ENCODE results near the gene TAX1BP1.
"Not testable (repeated sequence)": the region's sequence is repeated elsewhere in the genome, so short reads cannot be mapped to it uniquely, and the experiment has no call there.

The TAX1BP1 gene

DNA sequence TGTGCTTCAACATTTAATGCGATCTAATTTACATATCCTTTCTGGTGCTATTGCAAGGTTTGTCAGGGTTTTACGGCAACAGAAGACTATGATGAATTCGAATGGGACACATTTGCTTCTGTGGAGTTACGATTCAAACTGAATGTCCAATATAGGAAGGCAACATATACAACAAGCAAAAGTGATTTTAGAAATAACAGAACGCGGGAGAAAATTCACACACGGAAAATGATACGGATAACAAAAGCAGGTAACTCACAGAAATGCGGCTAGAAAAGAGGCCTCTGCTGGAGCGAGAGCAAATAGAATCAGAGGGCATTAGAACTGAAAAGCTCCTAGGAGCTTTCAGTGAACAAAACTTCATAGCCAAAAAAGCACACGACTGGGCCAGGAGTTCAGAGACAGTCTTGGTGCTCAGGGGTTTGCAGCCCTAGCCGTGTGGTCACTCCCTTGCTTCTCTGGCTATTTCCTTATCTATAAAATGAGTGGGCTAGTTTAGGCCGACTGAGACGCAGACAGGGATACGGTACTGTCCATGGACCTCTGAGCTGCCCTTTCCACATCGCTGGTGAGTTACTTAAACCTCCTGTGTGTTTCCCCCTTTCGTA lies 557 bp upstream of the TAX1BP1 start:
- no peak for DNase-seq

DNA sequence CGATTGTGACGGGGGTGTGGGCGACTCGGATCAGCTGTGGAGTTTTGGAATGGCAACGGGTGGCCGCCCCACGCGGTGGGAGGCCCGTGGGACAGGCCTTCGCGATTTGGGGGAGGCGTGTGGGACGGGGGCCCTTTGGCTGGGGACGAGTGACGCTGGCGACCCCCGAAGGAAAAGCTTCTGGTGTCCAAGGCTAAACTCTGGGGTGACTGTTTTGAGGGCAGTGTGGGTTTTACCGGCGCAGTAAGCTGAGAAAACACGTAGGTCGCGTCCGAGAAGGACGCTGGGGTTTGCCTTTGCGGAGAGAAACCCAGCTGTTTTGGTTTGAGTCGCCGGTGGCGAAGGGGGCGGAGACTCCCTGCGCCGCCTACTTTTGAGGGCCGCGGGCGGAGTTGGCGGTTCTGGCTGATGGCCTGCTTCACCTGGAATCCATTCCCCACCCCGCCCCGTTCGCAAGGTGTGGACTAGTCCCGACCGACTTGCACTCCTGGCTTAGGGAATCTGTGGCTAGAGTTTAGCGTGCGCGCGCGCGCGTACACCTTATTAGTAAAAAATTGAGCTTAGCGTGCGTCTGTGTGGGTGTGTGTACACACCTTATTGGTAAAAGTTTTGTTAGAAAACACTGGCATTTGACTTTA lies 606 bp downstream of the TAX1BP1 start:
- peak; percentile 81 for DNase-seq

DNA sequence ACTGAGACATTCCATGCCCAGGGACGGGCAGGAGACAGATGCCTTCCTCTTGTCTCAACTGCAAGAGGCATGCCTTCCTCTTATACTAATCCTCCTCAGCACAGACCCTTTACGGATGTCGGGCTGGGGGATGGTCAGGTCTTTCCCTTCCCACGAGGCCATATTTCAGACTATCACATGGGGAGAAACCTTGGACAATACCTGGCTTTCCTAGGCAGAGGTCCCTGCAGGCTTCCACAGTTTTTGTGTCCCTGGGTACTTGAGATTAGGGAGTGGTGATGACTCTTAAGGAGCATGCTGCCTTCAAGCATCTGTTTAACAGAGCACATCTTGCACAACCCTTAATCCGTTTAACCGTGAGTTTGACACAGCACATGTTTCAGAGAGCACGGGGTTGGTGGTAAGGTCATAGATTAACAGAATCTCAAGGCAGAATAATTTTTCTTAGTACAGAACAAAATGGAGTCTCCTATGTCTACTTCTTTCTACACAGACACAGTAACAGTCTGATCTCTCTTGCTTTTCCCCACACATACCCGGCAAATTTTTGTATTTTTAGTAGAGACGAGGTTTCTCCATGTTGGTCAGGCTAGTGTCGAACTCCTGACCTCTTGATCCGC lies 2.2 kb downstream of the TAX1BP1 start:
- not testable (repeated sequence) for DNase-seq

DNA sequence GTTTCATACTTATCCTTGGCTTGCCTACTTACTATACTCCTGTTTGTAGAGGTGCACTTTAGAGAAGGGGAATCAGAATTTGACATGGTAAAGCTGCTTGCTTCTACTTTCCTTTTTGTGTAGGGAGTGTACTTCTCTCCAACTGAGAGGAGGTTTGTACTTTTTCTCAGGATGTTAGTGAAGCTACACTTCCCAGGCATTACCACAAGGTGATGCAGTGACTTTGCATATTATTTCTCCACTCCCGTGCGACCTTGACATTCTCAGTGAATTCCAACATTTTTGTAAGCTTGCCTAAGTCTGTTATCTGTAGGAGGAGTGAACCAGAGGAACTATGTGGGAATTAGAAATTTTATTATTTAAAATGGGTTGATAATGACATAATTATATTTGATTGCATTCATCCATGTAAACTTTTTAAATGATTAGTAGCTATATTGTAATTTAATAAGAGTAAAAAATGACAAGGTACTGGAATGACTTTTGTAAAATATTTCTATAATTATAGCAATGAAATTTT lies 5.2 kb downstream of the TAX1BP1 start:
- no peak for DNase-seq

DNA sequence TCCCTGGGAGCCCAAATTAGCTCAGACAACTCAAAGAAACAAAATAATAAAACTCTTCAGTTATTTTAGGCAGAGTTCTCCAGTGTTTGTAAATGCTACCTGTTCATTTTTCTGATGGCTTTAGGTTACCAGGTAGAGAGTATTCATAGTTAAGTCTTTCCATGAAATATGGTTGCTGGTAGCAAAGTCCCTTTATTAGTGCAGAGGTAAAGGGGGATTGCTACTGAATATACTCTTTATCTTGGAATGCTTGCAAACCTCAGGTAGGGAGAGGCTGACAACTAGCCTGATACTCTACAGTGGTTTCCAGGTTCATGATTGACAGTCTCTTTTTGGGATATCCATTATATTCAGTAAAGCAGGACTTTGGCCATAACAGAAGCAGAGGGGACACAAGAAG lies 6.5 kb downstream of the TAX1BP1 start:
- no peak for DNase-seq

DNA sequence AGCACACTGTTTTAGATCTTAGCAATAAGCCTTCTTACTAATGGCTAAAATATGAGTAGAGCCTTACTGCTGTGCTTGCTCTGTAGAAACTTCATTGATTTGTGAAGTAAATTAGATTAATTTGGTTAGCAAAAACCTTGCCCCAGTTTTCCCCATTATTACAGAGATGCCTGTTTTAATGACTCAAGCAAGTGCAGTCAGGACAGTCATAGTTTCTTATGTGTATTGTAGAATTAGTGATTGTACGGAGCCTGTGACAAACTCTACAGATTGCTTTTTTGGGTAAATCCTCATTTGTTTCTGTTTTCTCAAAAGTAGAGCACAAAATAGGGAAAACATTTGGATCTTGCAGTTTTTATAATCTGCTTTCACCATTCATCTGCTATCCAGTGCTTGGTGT lies 7.0 kb downstream of the TAX1BP1 start:
- DNase-seq = no peak

DNA sequence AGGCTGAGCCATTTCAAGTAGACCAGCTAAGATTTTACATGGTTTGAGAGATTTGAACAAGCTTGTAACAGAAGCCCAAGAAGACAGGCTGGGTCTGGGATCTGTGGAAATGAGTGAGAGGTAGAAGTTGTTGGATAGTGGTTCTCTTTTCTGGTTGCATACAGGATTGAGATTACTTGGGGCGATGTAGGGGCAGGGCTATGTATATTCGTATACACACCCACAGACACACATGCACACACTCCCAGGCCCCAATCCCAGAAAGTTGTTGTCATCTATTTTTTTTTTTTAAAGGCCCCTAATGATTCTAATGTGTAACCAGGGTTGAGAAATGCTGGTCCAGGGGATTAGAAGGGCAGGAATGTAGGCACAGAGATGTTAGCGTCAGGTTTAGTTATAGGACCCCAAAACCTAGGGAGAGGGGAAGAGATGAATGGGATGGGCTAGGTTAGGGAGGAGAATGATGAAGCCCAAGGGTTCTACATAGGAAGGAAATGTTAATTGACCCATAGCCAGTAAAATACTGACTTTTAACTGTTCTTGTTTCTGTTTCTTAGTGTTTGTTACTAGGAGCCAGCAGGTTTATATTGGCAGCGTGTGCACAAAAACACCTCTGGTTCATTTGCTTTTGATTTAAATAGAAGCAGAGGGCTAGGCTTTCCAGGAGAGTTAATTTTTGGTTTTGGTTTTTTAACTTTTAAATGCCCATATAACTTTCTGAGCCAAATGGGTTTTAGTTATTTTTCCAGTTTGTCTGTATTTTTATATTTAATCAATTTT lies 7.8 kb downstream of the TAX1BP1 start:
- no peak for DNase-seq

DNA sequence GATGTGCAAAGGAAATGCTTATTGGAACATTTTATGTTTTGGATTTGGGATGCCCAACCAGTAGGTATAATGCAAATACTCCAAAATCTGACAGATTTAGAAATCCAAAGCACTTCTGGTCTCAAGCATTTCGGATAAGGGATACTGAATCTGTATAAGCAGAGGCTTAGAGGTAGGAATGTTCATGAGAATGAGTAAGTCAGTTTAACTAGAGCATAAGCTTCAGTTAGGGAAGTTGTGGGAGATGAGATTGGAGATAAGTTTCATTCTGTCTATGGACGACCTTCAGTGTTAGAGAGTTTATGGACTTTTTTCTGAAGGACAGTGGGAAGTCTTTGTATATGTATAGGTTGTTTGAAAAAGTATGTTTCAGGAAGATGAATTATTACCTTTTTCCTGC lies 10.4 kb downstream of the TAX1BP1 start:
- DNase-seq = no peak

DNA sequence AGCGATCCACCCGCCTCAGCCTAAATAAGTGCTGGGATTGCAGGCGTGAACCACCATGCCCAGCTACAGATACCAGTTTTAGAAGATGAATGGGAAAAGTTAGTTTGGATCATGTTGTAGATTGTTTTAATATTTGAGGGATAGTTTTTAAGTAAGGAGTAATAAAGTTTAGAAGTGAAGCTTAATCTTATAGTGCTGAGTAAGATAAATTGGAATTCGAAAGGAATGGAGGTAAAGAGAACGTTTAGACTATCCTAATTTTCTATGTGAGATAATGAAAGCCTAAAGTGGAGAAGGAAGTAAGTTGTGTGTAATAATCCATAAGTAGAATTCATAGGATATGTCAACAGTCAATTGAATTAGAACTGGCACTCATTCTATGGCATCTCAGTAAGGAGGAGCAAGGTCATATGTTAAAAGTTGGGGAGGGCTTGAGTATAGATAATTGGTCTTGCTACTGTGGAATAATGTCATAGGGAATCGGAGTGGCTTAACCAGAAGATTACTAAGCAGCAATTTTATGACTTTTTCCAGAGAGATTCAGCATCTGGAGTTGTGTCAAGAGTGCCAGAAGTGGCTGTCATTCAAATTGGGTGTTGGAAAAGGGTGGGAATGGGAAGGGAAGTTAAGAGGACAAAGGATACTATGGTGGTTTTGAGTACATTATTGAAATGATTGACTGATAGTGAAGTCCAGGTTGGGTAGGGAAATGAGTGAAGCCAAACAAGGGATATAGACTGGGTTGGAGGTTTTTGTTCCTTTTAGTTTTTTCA lies 12.1 kb downstream of the TAX1BP1 start:
- no peak for DNase-seq

DNA sequence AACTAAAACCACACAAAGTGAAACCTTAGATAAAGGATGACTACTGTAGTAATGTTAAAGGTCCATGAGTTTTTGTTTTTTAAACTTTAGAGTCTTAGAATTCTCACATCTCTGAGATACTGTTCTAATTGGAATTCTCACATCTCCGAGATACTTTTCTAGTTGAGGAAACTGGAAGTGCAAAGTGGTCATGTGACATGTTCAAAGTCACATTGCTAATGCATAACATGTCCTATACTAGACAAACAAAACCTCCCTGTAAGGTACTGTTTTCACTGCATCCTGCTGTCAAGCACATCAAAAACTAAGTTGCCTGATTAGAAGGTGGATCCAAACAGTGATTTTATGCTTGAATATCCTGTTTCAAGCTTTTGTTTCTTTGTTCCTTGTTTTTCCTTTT lies 13.9 kb downstream of the TAX1BP1 start:
- DNase-seq = no peak

DNA sequence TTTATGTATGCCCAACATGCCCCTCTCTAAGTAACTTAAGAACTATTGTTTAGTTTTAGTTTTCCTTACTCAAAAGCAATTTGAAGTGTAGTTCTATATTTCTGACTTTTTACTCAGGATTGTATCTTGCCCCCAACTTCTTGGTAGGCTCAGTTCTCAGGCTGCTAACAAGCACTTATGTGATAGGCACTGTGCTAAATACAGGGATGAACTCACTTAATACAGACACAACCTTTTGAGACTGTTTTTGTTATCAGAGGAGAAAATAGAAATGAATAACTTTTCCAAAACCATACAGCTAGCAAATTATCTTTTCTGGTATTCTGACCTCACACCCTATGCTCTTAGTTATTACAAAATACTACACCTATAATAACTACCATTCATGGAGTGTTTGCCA lies 16.3 kb downstream of the TAX1BP1 start:
- no peak for DNase-seq

DNA sequence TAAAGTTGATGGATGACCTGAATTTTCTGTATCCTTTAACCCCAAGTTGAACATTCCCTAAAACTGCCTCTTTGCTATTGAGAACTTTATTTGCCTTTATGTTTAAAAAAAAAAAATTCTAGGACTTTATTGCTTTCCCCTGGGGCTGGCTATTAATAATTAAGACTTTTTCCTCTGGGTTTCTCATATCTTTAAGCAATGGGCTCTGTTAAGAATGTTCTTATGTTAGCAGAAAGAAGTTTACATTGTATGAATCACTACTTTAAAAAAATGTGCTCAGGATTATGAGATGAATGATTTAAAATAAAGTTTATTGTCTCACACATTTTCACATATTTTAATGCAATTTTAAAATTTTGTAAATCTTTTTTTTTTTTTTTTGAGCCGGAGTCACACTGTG lies 19.5 kb downstream of the TAX1BP1 start:
- DNase-seq = no peak

DNA sequence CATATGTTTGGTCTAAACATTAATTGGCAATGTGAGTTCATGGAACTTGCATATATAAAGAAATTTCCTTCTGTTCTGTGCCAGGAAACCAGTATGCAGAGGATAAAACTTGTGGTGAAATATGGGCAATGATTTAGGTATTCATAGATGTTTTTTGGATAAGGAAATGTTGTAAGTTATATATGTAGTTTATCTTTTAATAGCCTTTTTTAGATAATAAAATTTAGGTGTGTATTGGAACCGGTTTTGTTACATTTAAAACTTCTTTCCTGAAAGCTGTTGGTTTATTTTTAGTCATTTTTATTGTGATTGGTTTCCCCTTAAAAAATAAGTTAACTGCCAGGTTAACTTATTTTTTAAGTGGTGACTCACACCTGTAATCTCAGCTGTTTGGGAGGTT lies 22.1 kb downstream of the TAX1BP1 start:
- DNase-seq = no peak

DNA sequence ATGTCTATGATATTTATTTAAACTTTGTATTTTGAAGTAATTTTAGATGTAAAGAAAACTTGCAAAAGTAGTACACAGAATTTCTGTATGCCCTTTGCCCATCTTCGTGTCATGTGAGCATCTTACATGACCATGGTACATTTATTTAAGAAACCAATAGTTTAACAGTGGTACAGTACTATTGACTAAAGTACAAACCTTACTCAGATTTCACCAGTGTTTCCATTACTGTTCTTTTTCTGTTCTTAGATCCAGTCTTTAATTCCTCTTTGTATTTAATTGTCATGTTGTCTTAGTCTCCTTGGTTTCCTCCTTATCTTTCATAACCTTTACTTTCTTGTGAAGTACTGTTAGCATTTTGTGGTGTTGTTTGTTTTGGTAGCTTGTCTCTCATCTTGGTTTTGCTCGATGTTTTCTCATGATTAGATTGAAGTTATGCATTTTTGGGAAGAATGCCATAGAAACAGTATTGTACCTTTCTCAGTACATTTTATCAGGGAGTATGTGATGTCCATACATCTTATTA lies 24.1 kb downstream of the TAX1BP1 start:
- DNase-seq = no peak

DNA sequence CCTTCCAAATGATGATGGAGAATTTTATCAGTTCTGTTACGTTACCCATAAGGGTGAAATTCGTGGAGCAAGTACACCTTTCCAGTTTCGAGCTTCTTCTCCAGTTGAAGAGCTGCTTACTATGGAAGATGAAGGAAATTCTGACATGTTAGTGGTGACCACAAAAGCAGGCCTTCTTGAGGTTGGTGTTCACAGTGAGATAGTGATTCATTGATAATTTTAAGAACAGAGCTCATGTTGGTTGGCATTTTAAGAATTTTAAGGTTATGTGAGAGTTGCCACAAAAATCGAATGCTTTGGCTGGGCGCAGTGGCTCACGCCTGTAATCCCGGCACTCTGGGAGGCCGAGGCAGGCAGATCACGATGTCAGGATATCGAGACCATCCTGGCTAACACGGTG lies 25.9 kb downstream of the TAX1BP1 start:
- no peak for DNase-seq

DNA sequence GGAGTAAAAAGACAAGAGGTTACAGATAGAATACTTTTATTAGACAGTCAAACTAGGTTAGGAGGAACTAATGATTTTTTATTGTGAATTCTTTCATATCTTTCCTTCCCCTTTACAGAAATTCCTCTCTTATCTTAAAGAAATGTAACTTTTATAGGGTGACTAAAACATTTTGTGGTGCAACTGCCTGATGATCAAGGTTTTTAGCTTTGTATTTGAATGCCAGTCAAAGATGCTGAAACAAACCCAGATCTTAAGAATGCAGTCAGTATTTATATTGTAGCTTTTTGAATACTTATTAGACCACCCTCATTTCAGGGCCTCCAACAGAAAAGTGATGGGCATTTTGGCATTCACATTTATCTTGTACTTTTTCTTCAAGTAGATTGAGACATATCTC lies 27.4 kb downstream of the TAX1BP1 start:
- DNase-seq = no peak

DNA sequence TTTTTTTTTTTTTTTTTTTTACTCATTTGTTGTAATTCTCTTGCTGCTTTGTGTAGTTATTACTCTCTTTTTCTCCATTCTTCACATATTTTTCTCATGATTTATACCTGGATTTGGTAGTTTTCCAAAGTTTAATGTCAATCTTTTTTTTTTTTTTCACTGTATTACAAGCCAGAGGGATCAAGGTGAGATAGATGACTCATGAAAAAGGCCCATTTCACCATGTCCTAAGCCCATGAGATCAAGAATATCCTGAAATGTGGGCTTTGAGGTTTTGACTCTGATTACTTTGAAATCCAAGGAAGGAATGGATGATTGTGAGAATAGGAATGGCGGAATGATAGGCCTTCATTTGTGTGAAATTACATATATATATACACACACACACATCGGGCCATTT lies 31.1 kb downstream of the TAX1BP1 start:
- no peak for DNase-seq

DNA sequence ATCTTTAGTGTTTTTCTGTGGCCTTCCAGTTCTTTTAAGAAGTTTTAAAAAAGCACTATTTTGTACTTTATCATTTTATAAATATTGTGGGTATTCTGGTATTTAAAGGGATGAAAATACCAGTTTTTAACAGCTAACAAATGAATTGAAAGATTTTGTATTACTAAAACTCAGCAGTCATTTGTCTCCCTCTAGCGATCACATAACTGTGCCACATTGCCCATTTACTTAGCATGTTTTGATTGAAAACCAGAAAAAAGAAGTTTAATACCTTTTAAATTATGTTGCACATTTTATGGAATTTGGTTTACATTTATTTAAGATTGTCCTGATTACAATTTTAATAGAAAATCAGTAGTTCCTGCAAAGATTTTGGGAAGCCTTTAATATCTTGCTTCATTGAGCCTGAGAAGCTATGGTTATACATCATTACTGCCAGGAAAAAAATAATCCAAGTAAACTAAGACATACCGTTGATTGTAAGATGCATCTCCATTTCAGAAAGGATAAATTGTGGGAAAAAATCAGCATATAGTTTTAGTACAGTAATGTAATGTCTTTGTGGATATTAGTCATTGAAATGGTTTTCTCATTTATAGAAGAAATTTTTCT lies 34.9 kb downstream of the TAX1BP1 start:
- no peak for DNase-seq

DNA sequence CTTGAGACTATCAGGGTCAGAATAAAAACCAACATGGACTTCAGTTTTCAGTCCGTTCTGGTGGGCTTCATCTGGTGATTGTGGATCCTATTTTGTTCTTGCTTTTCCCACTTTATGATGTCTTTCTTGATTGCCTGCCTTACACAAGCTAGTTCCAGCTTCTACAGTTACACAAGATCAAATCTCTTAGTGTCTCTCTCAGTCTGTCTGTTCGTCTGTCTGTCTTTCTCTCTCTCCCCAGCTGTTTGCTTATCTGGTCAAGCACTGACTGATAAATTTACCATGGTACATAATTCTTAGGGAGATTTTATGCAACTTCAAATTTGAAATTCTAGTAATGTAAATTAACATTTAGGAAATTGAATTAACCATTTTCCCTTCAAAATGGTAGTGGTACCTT lies 35.8 kb downstream of the TAX1BP1 start:
- no peak for DNase-seq

DNA sequence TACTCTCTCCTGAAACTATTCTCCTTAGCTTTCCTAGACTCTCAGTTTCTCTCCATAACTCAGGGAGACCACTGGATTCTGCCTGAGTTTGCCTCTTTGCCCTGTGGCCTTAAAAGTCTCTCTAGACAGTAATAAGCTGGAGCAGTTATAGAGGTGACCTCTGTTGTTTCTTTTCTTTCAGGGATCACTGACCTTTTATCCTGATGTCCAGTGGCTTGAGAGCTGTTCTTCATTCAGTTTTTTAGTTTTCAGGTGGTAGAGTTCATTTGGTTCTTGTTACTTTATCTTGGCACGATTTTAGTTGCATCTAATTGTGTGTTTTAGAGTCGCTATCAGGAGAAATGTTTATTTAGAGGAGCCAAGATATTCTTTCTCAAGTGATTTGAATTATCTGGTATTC lies 37.7 kb downstream of the TAX1BP1 start:
- no peak for DNase-seq

DNA sequence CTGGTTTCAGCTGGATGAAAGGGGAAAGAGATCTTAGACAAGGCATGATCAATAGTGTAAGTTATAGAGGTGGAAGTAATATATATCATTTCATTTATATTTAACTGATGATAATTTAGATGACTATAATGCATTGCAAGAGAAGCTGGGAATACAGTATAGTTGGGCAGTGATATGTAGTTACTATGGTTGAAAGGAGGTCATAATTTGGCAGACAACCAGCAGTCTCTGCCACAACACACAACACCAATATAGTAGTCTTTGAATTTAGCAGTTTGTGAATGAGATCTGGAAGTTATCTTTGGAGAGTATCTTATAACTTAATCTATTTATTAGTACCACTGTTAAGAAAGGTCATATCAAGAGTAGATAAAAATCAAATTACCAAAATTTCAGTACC lies 39.9 kb downstream of the TAX1BP1 start:
- no peak for DNase-seq

DNA sequence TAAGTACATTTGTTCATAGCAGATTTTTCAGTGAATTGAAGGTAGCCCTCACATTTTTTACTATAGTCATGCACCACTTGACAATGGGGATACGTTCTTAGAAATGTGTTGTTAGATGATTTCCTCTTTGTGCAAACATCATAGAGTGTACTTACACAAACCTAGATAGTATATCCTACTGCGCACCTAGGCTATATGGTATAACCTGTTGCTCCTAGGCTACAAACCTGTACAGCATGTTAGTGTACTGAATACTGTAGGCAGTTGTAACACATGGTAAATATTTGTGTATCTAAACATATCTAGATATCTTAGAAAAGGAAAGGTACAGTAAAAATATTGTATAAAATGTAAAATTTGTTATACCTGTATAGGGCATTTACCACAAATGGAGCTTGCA lies 41.2 kb downstream of the TAX1BP1 start:
- DNase-seq = no peak

All from activated effector memory CD4-positive, alpha-beta T cell treated with Interleukin-2 at 50 U/mL for 16 hours (primary cell).